Amygdala (tissue), 56 donors: ENCODE results near the gene GNB1L.

Source experiments
- DNase-seq, 56 donors: peaks; one replicate each; lab custom pipeline; 2025; lab: John Stamatoyannopoulos, UW

Gene GNB1L

DNA sequence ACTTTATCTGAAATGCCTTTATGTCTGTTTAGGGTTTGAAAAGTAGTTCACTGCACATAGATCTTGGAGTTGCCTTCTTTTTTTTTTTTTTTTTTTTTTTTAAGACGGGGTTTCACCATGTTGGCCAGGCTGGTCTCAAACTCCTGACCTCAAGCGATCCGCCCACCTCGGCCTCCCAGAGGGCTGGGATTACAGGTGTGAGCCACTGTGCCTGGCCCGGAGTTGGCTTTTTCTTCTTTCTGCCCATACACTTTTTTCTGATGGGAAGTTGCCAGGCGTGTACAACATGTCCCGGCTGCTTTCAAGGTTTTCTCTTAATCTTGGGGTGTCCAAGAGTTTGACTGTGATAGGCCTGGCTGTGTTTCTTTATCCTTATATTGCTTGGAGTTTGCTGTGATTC is 12.9 kb upstream of the GNB1L start:
- no peak for DNase-seq

DNA sequence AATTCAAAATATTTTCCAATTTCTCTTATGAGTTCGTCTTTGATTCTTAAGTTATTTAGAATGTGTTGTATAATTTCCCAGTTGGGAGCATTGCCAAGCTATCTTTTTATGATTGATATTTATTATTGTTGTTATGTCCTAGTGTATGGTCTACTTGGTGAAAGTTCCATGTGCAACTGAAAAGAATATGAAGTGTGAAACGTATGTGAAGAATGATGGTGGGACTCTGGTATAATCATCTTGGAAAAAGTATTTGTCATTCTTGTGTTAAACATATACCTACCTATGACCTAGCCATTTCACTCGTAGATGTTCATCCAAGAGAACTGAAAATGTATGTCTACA is 12.0 kb upstream of the GNB1L start:
- DNase-seq: no peak

DNA sequence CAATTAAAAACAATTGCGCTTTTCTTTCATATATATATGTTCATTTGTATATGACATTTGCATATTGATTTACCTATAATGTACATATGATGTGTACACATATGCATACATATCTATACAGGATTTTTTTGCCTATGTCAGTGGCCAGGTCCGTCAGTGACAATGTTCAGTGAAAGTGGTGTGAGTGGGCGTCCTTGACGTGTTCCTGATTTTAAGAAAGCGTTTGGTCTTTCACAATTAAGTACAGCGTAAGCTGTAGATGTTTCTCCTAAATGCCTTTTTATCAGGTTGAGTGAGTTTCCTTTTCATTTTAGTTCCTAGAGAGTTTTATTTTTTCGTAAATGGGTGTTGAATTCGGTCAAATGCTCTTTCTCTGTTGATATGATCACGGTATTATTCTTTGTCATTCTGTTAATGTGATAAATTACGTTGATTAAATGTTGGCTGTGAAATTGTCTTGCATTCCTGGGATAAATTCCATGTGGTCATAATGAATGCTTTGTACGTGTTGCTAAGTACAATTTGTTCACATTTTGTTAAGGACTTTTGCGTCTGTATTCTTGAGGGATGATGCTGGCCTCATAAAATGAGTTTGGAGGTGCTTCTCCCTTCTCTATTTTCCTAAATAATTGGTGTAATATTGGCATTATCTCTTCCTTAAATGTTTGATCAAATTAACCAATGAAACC is 10.6 kb upstream of the GNB1L start:
- no peak for DNase-seq

DNA sequence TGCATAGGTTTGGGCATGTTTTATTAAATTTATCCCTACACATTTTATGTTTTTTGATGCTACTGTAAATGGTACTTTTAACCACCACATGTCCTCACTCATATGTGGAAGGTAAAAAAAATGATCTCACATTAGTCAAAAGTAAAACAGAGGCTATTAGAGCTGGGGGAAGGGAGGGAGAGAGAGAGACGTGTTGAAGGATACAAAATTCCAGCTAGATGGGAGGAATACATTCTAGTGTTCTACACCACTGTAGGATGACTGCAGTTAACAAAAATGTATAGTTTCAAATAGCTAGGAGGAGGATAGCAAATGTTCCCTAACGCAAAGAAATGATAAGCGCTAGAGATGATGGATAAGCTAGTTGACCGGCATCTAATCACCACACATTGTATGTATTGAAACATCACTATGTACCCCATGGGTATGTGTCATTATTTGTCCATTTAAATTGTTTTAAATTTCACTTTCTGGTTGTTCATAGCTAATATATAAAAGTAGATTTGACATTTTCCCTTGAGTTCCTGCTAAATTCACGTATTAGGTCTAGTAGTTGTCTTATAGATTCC is 9.9 kb upstream of the GNB1L start:
- DNase-seq: no peak

DNA sequence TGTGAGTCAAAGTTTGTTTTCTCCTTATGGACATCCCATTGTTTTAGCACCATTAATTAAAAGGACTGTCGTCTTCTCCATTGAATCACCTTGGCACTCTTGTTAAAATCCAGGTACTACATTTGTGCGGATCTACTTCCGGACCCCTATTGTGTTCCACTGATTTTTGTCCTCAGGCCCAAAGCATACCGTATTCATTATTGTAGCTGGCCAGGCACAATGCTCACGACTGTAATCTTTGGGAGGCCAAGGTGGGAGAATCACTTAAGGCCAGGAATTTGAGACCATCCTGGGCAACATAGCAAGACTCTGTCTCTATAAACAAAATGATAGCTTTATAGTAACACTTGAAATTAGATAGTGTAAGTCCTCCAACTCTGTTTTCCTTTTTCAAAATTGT is 8.9 kb upstream of the GNB1L start:
- no peak for DNase-seq

GRCh38 chr22:19862619-19863246 is 8.1 kb upstream of the GNB1L start:
- no peak for DNase-seq

- DNase-seq: no peak
Measured at GRCh38 chr22:19859861-19860510, 5.3 kb upstream of the GNB1L start.

- no peak for DNase-seq
Measured at GRCh38 chr22:19857382-19857781, 2.7 kb upstream of the GNB1L start.

DNA sequence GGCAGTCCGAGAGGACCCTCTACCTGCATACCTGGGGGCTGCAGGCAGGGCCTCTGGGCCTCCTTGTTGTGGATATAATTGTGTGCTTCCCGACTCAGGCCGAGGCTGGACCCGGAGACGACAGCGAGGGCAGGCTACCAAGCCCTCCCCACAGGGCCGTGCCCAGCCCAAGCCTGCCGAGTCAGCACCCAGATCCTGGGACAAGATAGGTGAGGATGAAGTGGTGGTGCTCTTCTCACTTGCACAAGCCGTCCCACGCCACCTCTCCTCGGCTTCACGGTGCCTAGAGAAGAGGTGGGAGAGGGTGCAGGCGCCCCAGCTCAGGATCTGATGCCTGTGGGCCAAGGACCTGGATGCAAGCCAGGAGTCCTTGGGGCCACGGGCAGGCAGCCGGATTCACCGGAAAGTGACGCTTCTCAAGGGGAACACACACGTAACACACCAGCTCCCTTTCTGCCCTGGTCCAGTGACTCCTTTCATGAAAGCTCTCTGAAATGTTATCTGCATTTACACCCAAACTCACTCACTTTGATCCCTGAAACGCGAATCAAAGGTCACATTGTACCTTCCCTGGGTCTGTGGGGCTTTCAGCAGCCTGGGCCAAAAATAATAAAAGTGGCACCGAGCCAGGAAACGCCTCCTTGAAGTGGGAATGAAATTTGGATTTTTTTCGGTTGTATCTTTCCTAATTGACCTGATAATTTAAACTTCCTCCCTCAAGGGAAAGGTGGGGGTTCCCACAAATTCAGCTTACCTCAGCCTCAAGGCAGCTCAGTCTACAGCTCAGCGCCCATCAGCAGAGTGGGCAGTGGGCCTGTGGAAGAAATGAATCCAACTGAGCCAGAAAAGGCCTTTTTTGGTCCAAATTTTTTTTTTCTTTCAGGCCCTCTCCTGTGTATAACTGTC is 1.1 kb upstream of the GNB1L start:
- peak in 5 of 56 donors; percentile 33 to 67 (median 50) for DNase-seq

DNA sequence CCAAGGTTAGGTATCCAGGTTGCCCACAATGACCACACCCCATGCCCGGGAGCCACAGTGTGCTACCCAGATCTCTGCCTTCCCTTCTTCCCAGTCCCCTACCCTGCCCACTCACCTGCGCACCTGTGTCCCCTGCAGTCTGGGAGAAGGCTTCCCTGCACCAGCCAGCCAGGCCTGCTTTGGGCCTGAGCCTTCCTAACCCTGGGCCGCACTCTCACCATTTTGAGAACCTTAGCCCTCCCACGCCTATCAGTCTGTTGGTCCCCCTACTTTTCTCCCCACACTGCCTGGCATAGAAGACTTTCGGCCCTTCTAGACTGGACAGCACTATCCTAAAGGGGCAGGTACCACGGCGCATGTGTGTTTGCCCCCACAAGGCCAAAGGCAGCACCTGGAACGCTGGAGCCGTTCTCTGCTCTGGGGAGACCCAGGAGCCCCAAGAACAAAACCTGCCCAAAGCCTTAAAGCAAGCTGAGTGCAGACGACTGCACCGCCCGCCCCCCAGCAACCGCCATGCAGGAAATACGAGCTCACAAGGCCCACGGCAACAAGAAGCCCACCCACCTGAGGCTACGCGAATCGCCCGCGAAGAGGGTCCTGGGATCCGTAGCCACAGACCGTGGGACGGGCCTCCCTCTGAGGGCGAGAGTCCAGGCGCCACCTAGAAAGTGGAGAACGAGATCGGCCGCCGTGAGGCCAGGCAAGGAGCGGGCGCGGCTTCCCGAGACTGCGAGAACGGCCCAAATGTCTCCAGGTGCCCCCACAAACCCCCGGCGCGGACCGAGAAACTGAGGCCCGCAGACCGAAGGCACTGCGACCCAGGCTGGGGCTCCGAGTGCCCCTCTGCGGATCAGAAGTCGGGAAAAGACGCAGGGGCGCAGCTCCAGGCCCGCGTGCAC is 546 bp downstream of the GNB1L start:
- DNase-seq: no peak

DNA sequence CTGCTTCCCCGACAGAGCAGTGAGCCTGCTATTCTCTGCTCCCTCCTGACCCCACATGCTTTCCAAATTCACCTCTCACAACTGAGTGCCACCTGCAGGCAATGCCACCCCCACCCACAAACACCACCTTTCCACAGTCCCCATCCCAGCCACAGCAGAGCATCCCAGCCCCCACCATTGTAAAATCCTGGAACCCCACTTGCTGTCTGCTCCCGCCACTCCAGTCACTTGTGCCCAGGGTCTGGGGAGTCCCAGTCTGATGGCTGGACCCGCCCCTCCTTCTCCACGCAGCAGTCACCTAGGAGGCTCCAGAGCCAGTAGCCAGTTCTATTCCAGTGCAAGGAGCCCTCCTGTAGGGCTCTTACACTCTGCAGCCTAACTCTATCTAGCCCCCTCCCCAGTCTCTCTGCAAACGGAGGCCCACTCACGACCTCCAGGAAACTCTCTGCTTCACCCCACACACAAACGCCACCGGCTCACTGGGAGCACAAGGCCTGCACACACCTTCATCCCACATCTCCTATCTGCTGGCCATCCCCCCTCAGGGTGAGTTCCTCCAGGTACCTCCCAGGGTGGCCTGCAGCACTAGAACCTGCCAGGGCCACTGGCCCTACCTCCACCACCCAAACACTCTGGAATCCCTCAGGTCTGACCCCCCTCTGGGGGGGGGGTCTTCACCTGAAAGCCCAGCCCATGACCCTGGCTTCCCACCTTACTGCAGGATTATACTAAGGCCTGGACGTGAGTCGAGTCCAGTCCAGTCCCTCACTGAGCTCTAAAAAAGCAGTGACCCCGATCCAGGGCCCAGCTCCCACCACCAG is 1.4 kb downstream of the GNB1L start:
- no peak for DNase-seq

DNA sequence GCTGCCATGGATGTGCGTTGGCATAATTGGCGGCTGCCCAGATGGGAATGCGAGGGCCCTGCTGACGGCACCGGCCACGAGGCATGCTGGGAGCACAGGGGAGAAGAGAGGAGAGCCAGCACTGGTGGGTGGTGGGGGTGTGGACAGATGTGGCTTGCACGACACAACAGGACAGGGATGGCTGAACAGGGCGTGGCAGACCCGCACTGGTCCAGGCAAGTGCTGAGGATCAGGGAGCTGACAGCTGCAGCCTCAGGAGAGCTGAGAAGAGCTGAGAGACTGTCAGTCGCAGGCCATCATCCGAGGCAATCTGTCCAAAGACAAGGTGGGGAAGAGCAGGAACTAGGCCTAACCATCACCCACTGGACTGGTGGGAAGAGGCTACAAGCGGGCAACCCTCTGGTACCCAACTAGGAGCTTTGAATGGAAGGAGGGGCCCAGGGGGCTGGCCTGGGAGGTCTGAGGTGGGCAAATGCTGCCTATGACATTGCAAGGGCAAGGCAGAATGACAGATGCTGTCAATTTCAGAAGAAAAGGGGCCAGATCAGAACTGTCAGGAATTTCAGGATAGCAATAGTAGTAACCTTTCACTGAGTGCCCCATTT is 2.4 kb downstream of the GNB1L start:
- peak in 2 of 56 donors; percentile 17 to 44 for DNase-seq

DNA sequence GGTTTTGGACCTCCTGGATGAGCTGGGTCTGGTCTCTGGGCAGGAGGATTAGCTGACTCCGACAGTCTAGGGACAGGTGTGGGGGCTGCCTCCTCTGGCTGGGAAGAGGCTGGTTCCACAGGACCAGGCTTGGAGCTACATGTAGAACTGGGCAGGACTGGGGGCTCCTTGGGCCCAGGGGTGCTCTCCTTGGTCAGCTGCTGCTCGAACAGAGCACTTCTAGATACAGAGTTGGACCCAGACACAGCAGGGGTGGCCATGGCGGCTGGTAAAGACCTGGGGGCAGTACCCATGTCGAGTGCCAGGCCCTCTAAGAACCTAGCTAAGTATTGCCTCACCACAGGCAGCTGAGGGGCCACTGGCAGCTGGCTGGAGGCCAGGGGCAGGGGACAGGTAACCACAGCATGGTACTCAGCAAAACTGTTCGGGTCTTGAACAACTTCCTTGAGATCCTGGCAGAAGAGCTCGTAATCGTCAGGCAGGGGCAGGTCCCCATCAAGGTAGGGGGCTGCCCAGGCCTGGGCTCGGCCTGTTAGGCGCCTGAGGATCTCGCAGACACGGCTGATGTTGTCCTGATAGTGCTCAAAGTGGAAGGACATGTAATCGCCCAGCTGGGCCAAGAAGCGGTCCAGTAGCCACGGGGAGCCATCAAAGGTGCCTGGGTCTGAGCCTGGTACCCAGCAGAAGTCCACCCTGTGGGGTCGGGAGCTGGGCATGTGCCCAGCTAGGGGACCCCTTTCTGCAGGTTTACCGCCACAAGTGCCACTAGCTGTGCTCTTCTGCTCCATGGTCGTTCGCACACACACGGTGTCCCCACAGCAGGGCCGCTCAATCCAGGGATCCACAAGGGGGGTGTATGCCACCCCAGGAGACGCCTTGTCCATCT is 3.1 kb downstream of the GNB1L start:
- DNase-seq: no peak

GRCh38 chr22:19850763-19851109 is 3.9 kb downstream of the GNB1L start:
- no peak for DNase-seq

DNA sequence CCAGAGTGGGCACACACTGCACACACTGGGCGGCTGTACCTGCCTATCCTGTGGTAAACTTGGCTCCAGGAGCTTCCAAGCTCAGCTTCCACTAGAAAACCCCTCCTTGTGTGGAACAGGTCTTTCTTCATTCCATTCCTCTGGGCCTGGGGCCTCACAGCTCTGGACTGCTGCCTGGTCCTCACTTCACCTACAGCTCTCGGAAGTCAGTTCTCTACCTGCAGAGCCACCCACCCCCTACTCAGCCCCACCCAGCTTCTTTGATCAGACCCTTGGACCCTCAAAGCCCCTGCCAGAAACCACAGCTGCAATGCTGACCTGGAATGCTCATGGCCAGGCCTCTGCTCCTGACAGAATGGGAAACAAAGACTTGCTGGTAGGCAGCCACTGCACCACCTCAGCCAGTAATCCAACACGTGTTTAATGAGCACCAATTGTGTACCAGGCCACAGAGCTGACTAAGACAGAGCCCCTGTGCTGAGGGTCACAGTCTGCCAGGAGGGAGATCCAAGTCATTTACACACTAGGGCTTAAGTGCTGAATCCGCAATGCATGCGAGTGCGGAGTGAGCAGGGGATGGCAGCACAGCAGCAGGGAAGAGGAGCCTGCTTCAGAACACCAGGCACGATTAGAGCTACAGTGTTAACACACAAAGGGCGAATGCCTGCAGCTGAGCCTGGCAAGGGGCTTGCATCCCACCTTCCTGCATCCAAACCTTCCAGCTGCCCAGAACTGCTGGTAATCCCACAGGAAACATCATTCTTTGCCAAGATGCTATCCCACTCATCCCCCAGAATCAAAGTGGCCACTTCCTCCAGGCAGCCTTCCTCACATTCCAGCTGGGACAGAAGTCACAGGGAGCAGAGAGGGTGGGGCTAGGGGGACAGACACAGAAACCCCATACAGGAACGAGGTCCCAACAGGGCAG is 4.6 kb downstream of the GNB1L start:
- DNase-seq: peak in 1 of 56 donors; percentile 35
